GM21381 (cell line): ENCODE data around the gene CNOT6L.
A peak's percentile ranks its signal among the peaks of the same experiment; 100 is the strongest.
"Not testable (repeated sequence)": the region's sequence is repeated elsewhere in the genome, so short reads cannot be mapped to it uniquely, and the experiment has no call there.

Source experiments
- ATAC-seq: cut with Tn5 transposase; IDR thresholded peaks from one replicate; pipeline ENCODE4 v1.9.1; 2021; ENCODE audit warnings: mild to moderate bottlenecking, moderate library complexity; ENCODE audit not compliant: unreplicated experiment

CNOT6L gene

DNA sequence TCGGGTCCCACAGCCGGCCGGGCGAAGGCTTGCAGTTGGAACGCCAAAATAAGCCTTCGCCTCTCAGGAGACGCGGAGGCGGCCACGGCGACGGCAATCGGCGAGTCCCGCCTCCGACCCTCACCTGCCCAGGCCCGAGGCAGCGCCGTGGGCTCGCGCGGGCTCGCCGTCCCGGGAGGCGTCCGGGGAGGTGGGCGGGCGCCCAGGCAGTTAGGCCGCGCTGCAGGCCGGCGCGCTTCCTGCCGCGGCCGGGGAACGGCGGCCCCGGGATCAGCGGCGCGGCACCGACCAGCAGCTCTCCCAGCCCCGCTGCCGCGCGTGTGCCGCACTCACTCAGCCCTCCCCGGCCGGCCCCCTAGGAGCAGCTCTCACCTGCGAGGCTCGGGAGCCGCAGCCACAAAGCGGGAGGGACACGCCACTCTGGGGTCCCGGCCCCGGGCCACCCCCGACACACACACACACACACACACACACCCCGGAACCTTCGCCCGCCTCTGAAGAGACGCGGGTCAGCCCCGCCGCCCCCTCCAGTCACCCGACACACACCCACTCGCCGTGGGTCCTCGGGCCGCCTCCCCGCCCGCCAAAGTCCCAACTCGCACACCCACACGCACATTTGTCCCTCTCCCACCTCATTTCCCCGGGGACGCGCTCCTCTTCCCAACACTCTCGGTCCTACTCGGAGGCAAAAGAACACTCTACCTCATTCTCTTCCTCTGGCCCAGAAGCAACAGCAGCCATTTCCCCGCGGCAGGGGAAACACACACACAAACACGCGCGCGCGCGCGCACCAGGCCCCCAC is at the start of gene CNOT6L:
Gene CNOT6L, minus strand, starts transcription at position 767 of the 802 bp plus-strand sequence. Its CDS starts 60 bp downstream, at position 707.
- peak; percentile 31 for ATAC-seq

DNA sequence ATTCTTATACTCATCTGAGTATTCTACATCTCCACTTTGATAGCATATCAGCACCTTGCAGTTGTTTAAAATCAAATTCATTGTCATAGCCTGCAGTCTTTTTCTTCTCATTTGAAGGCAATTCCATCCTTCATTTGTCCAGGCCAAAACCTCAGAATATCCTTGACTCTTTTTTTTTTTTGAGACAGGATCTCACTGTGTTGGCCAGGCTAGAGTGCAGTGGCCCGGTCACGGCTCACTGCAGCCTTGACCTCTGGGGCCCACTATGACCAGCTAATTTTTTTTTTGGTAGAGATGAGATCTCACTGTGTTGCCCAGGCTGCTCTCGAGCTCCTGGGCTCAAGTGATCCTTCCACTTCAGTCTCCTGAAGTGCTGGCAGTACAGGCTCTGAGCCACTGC is 46.1 kb upstream of the CNOT6L start:
- ATAC-seq = no peak

DNA sequence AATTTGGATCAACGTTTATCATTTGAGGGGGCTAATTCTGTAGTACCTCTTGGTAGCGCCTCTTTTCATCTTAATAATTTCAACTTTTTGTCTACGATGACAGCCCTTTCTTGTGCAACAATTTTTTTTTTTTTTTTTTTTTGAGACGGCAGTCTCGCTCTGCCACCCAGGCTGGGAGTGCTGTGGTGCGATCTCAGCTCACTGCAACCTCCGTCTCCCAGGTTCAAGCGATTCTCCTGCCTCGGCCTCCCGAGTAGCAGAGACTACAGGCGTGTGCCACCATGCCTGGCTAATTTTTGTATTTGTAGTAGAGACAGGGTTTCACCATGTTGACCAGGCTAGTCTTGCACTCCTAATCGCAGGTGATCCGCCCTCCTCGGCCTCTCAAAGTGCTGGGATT is 44.2 kb upstream of the CNOT6L start:
- not testable (repeated sequence) for ATAC-seq

DNA sequence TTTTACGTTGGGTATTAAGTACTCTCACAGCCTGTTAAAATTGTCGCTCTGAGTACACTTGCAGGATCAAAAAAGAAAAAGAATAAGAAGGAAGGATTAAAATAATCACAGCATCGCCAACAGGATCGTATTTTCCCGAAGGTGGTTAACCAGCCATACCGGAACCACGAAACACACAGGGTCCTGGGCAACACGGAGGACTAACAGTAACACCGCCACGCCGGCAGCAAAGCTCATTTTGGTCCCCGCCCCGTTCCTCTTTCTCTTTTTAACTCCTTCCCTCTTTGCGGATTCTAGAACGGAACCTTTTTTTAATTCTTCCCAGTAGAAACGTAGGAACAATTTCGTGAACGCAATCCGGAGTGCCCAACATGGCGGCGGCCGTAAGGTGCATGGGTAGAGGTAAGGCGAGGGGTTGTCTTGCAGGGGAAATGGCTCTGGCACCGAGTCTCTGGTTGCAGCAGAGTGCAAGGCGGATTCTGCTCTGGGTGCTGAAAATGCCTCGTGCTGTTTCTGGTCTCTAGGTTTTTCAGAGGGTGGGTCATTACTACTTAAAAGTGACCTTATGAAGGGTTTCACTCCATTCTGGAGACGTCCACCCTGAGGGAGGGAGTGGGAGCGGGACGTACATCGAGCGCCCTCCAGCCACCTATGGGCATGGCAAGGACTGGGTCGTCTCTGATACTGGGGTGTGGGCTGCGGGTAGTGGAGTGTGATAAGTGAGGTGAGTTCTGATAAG is 43.5 kb upstream of the CNOT6L start, which contains the start of gene MRPL1:
Gene MRPL1, plus strand, starts transcription at position 353 of the 739 bp plus-strand sequence. Its CDS starts 19 bp downstream, at position 372.
- peak; percentile 86 for ATAC-seq

DNA sequence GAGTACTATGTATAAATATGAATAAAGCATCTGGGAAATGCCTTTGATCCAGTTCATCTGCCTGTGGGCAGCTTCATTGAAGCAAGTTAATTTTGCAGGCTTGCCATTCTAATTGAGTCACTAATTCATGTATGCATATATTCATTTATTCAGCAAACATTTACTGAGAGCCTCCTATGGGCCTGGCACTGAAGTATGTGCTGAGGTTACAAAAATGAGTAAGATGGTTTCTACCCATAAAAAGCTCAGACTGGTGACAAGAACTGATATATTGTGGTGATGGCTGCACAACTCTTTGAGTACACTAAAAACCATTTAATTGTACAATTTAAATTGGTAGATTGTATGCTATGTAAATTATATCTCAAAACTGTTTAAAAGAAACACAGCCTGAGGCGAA is 42.3 kb upstream of the CNOT6L start:
- no peak for ATAC-seq

DNA sequence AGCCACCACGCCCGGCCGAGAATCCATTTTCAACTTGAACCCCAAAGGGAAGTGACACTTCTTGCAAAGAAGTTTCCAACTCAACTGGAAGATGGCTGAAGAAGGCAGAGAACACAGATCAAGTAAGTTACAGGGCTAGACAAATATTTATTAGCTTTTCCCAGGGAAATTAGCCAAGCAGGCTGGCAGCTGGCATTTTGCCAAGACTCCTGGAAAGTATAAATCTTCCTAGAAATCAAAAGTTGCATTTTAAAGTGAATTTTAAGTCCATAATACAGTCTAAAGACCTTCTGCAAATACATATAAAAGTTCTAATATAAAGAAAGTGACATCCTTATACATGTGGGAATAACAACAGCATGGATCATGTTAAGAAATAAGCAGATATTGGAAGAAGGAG is 40.1 kb upstream of the CNOT6L start:
- ATAC-seq = no peak

DNA sequence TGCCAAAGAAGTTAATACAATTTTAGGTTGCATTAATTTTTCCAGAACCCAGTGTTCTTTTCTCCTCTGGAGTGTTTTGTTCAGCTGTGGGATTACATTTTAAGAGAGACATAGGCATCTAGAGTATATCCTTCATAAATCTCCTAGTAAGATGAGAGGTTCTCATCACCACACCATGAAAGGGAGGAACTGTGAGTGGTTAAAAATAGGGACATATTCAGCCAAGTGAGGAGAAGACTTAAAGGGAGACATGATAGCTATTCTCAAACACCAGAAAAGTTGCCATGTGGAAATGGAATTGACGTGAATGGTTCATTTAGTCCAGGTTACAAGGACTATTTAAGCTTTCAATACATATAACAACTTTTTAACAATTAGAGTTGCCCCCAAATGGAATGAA is 37.0 kb upstream of the CNOT6L start:
- no peak for ATAC-seq

DNA sequence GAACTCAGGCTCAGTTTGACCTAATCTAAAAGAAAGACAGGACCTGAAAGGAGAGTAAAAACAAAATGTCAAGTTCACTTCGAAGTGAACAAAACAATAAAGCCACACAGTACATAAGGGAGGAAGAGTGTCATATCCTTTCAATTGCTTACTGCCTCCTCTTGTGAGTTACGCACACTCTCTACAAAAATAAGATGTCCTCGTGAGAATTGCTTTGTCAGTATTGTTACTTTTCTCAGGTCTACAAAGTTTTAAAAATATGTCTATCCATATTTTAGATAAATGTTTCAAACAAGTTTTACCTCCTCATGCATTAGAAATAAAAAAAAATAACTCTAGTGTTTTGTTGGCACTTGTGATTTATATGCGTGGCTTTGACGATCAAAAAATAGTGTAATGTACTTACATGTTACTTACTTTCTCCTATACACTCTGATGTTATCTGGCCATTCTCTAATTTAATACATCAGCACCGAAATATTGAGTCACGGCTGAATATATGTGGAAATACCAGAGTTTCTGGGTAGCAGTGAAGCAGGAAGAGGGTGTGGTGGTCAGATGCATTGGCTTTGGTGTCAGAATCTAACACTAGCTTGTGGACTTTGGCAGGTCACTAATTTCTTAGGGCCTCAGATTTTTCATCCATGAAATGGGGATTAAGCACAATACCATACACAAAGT is 35.4 kb upstream of the CNOT6L start:
- no peak for ATAC-seq

DNA sequence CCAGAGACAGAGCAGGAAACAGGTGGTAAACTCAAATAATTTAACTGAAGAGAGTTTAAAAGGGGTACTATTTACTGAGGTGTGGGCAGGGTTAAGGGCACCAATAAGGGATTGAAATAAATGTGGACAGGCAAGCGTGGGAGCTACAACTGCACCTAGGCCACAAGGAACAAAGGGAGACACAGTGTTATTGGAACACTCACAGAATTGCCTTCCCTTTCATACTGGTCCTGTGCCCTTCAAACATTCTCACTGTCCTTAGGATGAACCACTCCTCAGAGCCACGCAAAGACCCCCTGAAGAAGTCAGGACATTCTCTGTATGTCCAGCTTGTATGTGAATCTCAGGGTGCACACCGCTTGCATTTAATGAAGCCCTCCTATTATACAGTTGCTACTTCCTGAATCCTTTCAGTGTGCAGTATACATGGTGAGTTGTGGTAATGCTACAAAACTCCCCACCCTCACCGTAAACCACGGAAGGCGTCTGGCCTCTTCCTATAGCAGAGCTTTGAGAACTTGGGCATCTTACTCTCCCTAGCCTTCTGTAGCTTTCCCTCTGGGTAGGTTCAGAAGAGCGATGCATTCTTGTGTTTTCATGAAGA is 33.8 kb upstream of the CNOT6L start:
- ATAC-seq = peak; percentile 96

DNA sequence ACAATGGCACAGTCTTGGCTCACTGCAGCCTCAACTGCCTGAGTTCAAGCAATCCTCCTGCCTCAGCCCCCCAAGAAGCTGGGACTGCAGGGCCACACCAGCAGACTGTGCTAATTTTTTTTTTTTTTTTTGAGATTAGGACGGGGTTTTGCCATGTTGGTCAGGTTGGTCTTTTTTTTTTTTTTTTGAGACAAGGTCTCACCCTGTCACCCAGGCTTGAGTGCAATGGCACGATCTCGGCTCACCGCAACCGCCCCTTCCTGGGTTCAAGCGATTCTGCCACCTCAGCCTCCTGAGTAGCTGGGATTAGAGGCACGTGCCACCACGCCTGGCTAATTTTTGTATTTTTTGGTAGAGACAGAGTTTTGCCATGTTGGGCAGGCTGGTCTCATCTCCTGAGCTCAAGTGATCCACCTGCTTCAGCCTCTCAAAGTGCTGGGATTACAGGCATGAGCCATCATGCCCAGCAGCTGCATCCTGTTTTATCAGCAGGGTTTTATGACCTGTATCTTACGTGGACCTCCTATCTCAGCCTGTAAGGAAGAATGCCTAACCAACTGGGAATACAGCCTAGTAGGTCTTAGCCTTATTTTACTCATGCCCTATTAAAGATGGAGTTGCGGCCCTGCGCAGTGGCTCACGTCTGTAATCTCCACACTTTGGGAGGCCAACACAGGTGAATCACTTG is 30.3 kb upstream of the CNOT6L start:
- no peak for ATAC-seq

DNA sequence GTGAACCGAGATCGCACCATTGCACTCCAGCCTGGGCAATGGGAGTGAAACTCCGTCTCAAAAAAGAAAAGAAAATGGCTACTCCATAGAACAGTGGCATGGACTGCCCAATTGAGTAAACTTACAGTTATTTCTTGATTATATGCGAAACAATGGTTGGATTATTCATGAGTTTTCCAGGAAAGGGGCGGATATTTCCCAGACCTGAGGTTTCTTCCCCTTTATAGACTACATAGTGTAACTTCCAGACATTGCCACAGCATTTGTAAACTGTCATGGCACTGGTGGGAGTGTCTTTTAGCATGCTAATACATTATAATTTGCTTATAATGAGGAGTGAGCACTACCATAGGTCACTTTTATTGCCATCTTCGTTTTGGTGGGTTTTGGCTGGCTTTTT is 29.3 kb upstream of the CNOT6L start:
- no peak for ATAC-seq

DNA sequence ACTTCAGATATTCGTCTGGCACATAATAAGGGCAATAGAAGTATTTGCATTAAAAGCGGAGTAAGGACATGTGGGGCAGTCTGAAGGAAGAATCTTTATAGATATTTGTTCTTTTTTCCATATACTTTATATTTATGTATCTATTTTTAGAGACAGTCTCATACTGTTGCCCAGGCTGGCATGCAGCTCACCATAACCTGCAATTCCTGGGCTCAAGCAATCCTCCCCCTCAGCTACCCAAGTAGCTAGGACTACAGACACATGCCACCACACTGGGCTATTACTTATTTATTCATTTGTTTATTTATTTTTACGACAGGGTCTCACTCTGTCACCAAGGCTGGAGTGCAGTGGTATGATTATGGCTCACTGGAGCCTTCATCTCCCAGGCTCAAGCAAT is 26.8 kb upstream of the CNOT6L start:
- no peak for ATAC-seq

DNA sequence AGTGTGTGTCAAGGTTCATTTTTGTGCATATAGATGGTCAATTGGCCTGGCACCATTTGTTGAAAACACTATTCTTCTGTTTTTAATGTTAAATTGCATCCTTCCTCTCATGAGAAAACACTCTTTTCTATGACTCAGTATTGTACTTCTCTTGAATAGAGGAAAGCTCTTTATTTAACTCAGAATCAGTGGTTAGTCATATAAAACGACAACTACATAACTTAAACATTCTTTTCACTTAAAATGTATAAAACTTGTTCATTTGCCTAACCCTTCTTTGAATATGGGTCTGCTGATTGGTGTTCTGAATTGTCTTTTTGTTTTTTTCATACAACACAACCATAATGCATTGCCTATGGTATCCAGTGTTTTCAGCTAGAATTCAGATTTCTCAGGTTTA is 26.2 kb upstream of the CNOT6L start:
- ATAC-seq = no peak

DNA sequence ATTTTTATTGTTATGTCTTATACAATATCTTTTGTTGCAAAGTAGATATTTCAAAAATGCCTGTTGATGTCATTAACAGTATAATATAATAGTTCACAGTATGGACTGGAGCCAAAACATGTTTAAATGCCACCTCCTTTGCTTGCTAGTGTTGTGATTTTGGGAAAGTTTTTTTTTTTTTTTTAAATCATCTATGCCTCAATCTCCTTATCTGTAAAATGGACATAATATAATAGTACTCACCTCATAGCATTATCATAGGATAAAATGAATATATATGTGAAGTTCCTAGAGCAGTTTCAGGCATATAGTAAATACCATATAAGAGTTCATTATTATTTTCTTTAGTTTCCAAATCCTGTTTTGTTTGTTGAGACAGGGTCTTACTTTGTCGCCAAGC is 25.2 kb upstream of the CNOT6L start:
- ATAC-seq = no peak

DNA sequence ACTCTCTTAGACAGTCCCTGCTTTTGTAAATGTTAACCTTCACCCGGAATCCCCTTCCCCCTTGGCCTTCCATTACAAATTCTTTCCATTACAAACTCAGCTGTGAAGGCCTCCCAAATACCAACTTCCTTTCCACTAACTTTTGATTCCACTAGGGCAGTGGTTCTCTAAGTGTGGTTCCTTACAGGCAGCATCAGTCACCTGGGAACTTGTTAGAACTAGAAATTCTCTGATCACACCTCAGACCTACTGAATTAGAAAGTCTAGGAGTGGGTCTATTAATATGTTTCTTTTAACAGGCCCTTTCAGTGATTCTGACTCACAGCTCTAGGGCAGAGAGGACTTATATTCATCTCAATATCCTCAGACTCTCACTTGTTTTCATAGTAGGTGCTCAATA is 24.5 kb upstream of the CNOT6L start:
- no peak for ATAC-seq

DNA sequence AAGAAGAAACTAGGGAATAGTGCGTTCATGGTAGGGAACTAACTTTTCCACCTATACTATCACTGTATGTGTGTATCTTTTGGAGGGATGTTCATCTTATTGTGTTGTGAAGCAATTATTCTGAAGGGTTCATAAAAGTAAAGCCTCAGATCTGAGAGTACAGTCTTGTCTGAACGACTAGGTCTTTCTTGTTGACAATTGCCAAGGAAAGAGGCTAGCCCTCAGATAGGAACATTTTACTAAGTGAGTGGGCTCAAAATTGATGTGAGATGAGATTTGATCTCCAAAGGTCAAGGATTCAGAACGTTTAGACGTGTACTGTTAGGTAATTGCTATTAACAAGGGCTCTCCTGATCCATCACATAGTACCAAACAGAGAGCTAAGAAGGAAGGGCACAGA is 15.2 kb upstream of the CNOT6L start:
- no peak for ATAC-seq

DNA sequence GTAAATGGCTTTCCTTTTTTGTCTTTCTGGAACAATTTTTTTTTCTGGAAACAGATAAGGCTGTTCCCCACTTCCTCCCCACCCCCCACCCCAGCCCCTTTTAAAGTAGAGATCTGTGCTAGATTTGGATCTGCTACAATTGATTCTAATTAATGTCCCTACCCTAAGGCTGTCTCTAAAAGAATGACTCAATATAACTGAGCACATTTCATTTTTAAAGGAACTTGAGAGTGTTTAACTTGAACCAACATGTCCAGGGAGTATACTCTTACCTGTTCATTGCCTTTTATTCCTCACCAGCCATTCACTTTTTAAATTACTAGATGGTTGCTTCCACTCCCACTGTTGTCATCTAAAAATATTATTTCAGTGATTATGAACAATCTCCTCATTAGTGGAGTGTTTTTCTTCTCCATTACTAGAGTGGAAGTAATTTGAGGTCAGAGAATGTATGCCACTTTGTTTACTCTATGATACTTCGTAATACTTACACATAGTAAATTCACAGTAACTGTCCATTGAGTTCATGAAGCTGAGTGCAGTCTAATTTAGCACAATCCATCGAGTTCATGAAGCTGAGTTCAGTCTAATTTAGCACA is 14.1 kb upstream of the CNOT6L start:
- no peak for ATAC-seq

DNA sequence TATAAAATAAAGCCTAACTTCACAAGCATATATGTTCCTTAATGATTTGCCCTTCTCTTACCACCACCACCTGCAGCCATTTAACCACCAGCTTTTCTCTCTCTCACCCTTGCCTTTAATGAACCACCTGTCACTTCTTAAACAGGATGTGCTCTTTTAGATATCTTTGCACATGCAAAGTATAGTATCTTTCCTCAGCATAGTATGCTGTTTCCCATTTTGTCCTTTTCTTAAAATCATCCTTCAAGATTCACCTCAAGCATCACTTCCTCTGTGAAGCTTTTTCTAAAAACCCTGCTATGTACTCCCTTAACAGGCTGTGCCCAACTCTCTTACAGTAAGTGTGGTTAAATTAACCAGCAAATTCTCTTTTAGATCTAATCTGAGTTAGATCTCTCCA is 8.2 kb upstream of the CNOT6L start:
- ATAC-seq = peak; percentile 82

DNA sequence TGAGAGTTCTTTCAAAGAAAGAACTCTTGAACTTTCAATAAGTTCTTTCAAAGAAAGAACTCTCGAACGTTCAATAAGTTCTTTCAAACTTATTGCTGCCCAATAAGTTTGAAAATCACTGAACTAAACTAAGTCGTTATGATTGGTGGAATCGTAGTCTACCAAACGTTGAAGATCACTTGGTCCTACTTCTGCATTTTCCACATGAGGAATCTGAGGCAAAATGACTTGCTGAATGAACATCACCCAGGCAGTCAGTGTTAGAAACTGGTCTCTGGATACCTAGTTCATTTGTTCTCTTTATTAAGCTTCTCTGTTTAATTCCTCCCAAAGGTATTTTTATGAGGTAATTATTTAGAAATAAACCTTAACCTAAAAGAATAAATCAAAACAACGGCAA is 7.1 kb upstream of the CNOT6L start:
- ATAC-seq = no peak

DNA sequence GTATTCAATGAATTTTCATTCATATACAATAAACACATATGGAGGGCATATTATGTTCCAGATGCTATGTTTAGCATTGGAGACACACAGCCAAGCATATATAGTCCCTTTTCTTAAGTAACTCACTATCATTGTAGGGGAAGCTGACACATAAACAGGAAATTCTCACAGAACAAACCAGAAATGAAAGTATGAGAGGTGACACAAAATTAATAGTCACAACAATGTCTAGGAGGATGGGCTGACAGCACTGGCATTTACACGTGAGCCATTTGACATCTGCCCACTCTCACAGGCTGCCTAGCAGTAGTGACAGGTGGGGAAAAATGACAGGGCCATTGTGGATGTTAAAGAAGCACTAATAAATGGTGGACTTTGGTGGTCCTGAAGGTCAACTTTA is 2.6 kb upstream of the CNOT6L start:
- ATAC-seq = no peak
